ENCODE measurements around the gene BAD. TPM values are rescaled to one million over a fixed set of nuclear protein-coding genes. Genes with fewer than 3 reads are reported as not detected.

The BAD gene
- total and polyA plus RNA-seq, 2 of the 13 experiments (the other 11 are each of a cell fraction or from before 2014, with no cell fraction given) = 17.9 to 28.5 TPM

DNA sequence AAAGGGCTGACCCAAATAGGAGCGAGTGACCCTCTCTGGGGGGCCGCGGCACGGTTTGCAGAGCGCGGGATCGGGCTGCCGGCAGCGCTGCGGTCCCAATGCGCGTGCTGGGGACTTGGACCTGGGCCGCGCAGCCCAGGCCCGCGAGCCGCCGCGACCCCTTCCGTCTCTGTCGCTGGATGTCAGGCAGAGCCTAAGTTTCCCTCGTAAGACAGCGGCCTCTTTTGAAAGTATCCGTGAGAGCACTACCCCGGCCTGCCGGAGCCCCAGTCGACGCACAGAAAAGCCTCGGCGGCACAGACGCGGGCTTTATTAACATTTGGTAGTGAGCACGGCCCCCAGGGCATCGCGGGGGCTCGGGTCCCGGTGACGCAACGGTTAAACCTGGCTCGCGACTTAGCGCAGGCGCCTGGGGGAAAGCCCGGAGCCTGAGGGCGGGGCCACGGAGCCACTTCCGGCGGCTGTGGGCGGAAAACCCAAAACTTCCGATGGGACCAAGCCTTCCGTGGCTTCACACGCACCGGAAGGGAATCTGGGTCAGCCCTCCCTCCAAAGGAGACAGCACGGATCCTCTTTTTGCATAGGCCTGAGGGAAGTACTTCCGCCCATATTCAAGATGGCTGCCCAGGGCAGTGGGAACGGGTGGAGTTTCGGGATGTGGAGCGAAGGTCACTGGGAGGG is 14.8 kb downstream of the BAD start (continued):
- TF ChIP-seq RFX5 (IDR thresholded peaks at IDR 0.05; ENCODE audit: low read depth, low read length) (no peak), ZNF850 (CRISPR knock-in tag; conservative IDR thresholded peaks at IDR 0.05) (no peak), SOX5 (CRISPR knock-in tag; IDR thresholded peaks at IDR 0.05; ENCODE audit: borderline replicate concordance) (peak; percentile 40; the same call in 1 of the 2 replicates), KDM1A (CRISPR knock-in tag; IDR thresholded peaks at IDR 0.05) (no peak), TGIF2 (CRISPR knock-in tag; IDR thresholded peaks at IDR 0.05) (no peak; the same call in 1 of the 2 replicates), EED (CRISPR knock-in tag; IDR thresholded peaks at IDR 0.05) (no peak), CAMTA2 (CRISPR knock-in tag; IDR thresholded peaks at IDR 0.05; ENCODE audit: borderline replicate concordance) (no peak), ZNF83 (CRISPR knock-in tag; IDR thresholded peaks at IDR 0.05; ENCODE audit: borderline replicate concordance) (no peak), ZNF746 (CRISPR knock-in tag; IDR thresholded peaks at IDR 0.05) (no peak; the same call in 1 of the 2 replicates), RBM22 (optimal IDR thresholded peaks at IDR 0.05; ENCODE audit: low read length) (no peak), ZNF558 (CRISPR knock-in tag; IDR thresholded peaks at IDR 0.05; ENCODE audit: borderline replicate concordance) (peak; percentile 40; the same call in 1 of the 2 replicates), HOXD1 (CRISPR knock-in tag; IDR thresholded peaks at IDR 0.05) (no peak), ZNF652 (CRISPR knock-in tag; IDR thresholded peaks at IDR 0.05; ENCODE audit: borderline replicate concordance, low read depth) (peak; percentile 99), MBNL3 (CRISPR knock-in tag; conservative IDR thresholded peaks at IDR 0.05) (no peak)
- TF ChIP-seq, protein P1, sequence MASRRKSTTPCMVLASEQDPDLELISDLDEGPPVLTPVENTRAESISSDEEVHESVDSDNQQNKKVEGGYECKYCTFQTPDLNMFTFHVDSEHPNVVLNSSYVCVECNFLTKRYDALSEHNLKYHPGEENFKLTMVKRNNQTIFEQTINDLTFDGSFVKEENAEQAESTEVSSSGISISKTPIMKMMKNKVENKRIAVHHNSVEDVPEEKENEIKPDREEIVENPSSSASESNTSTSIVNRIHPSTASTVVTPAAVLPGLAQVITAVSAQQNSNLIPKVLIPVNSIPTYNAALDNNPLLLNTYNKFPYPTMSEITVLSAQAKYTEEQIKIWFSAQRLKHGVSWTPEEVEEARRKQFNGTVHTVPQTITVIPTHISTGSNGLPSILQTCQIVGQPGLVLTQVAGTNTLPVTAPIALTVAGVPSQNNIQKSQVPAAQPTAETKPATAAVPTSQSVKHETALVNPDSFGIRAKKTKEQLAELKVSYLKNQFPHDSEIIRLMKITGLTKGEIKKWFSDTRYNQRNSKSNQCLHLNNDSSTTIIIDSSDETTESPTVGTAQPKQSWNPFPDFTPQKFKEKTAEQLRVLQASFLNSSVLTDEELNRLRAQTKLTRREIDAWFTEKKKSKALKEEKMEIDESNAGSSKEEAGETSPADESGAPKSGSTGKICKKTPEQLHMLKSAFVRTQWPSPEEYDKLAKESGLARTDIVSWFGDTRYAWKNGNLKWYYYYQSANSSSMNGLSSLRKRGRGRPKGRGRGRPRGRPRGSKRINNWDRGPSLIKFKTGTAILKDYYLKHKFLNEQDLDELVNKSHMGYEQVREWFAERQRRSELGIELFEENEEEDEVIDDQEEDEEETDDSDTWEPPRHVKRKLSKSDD (CRISPR knock-in tag; IDR thresholded peaks at IDR 0.05; ENCODE audit: low read depth) = no peak; the same call in 1 of the 2 replicates
- TF ChIP-seq, protein P2, sequence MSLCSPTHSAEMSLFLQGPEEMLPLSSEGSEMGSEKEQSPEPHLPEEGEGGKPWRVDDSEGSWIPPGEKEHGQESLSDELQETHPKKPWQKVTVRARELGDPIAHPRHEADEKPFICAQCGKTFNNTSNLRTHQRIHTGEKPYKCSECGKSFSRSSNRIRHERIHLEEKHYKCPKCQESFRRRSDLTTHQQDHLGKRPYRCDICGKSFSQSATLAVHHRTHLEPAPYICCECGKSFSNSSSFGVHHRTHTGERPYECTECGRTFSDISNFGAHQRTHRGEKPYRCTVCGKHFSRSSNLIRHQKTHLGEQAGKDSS (CRISPR knock-in tag; IDR thresholded peaks at IDR 0.05; ENCODE audit: borderline replicate concordance, low read depth) = no peak; the same call in 1 of the 2 replicates
- TF ChIP-seq, protein P3, sequence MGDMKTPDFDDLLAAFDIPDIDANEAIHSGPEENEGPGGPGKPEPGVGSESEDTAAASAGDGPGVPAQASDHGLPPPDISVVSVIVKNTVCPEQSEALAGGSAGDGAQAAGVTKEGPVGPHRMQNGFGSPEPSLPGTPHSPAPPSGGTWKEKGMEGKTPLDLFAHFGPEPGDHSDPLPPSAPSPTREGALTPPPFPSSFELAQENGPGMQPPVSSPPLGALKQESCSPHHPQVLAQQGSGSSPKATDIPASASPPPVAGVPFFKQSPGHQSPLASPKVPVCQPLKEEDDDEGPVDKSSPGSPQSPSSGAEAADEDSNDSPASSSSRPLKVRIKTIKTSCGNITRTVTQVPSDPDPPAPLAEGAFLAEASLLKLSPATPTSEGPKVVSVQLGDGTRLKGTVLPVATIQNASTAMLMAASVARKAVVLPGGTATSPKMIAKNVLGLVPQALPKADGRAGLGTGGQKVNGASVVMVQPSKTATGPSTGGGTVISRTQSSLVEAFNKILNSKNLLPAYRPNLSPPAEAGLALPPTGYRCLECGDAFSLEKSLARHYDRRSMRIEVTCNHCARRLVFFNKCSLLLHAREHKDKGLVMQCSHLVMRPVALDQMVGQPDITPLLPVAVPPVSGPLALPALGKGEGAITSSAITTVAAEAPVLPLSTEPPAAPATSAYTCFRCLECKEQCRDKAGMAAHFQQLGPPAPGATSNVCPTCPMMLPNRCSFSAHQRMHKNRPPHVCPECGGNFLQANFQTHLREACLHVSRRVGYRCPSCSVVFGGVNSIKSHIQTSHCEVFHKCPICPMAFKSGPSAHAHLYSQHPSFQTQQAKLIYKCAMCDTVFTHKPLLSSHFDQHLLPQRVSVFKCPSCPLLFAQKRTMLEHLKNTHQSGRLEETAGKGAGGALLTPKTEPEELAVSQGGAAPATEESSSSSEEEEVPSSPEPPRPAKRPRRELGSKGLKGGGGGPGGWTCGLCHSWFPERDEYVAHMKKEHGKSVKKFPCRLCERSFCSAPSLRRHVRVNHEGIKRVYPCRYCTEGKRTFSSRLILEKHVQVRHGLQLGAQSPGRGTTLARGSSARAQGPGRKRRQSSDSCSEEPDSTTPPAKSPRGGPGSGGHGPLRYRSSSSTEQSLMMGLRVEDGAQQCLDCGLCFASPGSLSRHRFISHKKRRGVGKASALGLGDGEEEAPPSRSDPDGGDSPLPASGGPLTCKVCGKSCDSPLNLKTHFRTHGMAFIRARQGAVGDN (CRISPR knock-in tag; IDR thresholded peaks at IDR 0.05) = peak; percentile 73
- TF ChIP-seq, protein P4, sequence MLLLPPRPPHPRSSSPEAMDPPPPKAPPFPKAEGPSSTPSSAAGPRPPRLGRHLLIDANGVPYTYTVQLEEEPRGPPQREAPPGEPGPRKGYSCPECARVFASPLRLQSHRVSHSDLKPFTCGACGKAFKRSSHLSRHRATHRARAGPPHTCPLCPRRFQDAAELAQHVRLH (CRISPR knock-in tag; IDR thresholded peaks at IDR 0.05; ENCODE audit: borderline replicate concordance, low read depth) = peak; percentile 92; the same call in 1 of the 2 replicates
- TF ChIP-seq, protein P5, sequence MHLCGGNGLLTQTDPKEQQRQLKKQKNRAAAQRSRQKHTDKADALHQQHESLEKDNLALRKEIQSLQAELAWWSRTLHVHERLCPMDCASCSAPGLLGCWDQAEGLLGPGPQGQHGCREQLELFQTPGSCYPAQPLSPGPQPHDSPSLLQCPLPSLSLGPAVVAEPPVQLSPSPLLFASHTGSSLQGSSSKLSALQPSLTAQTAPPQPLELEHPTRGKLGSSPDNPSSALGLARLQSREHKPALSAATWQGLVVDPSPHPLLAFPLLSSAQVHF (CRISPR knock-in tag; IDR thresholded peaks at IDR 0.05) = no peak; the same call in 1 of the 2 replicates
- TF ChIP-seq, protein P6, sequence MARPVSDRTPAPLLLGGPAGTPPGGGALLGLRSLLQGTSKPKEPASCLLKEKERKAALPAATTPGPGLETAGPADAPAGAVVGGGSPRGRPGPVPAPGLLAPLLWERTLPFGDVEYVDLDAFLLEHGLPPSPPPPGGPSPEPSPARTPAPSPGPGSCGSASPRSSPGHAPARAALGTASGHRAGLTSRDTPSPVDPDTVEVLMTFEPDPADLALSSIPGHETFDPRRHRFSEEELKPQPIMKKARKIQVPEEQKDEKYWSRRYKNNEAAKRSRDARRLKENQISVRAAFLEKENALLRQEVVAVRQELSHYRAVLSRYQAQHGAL (CRISPR knock-in tag; IDR thresholded peaks at IDR 0.05; ENCODE audit: not compliant biosample characterization) = no peak
